ENCODE results near the gene RAD52.

DNA sequence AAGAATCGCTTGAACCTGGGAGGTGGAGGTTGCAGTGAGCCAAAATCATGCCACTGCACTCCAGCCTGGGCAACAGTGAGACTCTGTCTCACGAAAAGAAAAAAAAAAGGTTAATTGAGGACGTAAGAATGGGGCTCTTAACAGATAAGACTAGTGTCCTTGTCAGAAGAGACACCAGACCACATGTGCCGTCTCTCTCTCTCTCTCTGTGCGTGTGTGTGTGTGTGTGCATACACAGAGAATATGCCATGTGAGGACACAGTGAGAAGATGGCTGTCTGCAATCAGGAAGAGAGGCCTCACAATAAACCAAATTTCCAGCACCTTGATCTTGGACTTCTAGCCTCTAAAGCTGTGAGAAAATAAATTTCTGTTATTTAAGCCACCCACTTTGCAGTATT, 29.9 kb upstream of the RAD52 start:
- no peak for TF ChIP-seq CTCF (conservative IDR thresholded peaks at IDR 0.05; ENCODE audit: low read depth, low read length)
- no peak for TF ChIP-seq EZH2 (IDR thresholded peaks at IDR 0.05; ENCODE audit: borderline replicate concordance, low read depth, low read length, poor library complexity, severe bottlenecking)

Measured in A673 (cell line).